B cell (primary cell): ENCODE data around the gene BLOC1S5. TPM values are rescaled to one million over a fixed set of nuclear protein-coding genes. Genes with fewer than 3 reads are reported as not detected.

Experiments used
- ATAC-seq: fragments of 200-7000 bp; cut with Tn5 transposase; one replicate; pipeline ENCODE4 v1.10.0; 2021; ENCODE audit warnings: low read depth, mild to moderate bottlenecking, moderate number of reproducible peaks, moderate library complexity
- CTCF ChIA-PET: fragments of 350-600 bp; sonication (Branson Sonifier 250); formaldehyde crosslinking; loops from one replicate; lab custom pipeline; 2021; ENCODE audit warnings: antibody characterized with exemption, inconsistent platforms; lab: Charles Lee
- POLR2A ChIA-PET: fragments of 350-600 bp; sonication (Branson Sonifier 250); formaldehyde crosslinking; loops from one replicate; lab custom pipeline; 2021; ENCODE audit warnings: antibody characterized with exemption; lab: Charles Lee
- DNase-seq: peaks from one replicate; pipeline ENCODE4 v3.0.0; 2013
- H2AFZ ChIP-seq: 2 replicates; pipeline ENCODE4 v1.6.1; 2012; ENCODE audit warnings: mild to moderate bottlenecking, low read depth, low read length; ENCODE audit not compliant: insufficient read depth, poor library complexity, severe bottlenecking
- H3K27ac ChIP-seq, 2 donors: 1 replicate in 1 of 2; 2 replicates in 1 of 2; pipeline ENCODE4 v1.5.1; 2012 to 2013; ENCODE audit warnings: low read length in 2 of 2, mild to moderate bottlenecking in 2 of 2, moderate library complexity in 1 of 2
- H3K27me3 ChIP-seq, 4 experiments: fragments of 200-600 bp in 1 of 4; sonication (generic) in 1 of 4; replicated peaks in 1 of 4; 1 replicate in 2 of 4; 2 replicates in 2 of 4; pipeline versions ENCODE4 v1.6.1 to v1.7.0; 2013 to 2016; ENCODE audit warnings: low read length in 3 of 4, mild to moderate bottlenecking in 2 of 4, mixed read lengths in 1 of 4, moderate library complexity in 1 of 4; ENCODE audit not compliant: insufficient read depth in 4 of 4, control insufficient read depth in 3 of 4; ENCODE audit errors: control extremely low read depth in 1 of 4
- H3K36me3 ChIP-seq, 2 experiments: replicated peaks in 1 of 2; 1 replicate in 1 of 2; 2 replicates in 1 of 2; pipeline versions ENCODE4 v1.6.1 to v1.7.1; 2013; ENCODE audit warnings: low read length in 1 of 2; ENCODE audit not compliant: insufficient read depth in 2 of 2, control insufficient read depth in 1 of 2; ENCODE audit errors: control extremely low read depth in 1 of 2, extremely low read depth in 1 of 2
- H3K4me1 ChIP-seq, 2 donors: fragments of 200-600 bp in 1 of 2; sonication (generic) in 1 of 2; 1 replicate in 1 of 2; 2 replicates in 1 of 2; pipeline versions ENCODE4 v1.5.1 to v1.6.1; 2013 to 2017; ENCODE audit warnings: low read length in 2 of 2; ENCODE audit not compliant: control insufficient read depth in 2 of 2, insufficient read depth in 2 of 2
- H3K4me2 ChIP-seq: replicated peaks from 2 replicates; pipeline ENCODE3; 2012; ENCODE audit warnings: mild to moderate bottlenecking, low read depth, low read length; ENCODE audit not compliant: poor library complexity, severe bottlenecking
- H3K4me3 ChIP-seq, 5 experiments: fragments of 200-600 bp in 1 of 5; sonication (generic) in 1 of 5; 1 replicate in 3 of 5; 2 replicates in 2 of 5; pipeline versions ENCODE4 v1.5.1 to v1.7.0; 2011 to 2016; ENCODE audit warnings: low read length in 4 of 5, mild to moderate bottlenecking in 4 of 5, low read depth in 2 of 5, control low read depth in 1 of 5, moderate library complexity in 1 of 5; ENCODE audit not compliant: insufficient read depth in 1 of 5; ENCODE audit errors: control extremely low read depth in 1 of 5, extremely low read depth in 1 of 5
- H3K79me2 ChIP-seq: fragments of 200-600 bp; sonication (generic); one replicate; pipeline ENCODE4 v1.6.0; 2016; ENCODE audit warnings: low read length; ENCODE audit not compliant: control insufficient read depth, insufficient read depth
- H3K9ac ChIP-seq: fragments of 200-600 bp; sonication (generic); 2 replicates; pipeline ENCODE4 v1.6.1; 2017; ENCODE audit warnings: mild to moderate bottlenecking, low read length, moderate library complexity
- H3K9me3 ChIP-seq, 3 donors: one replicate each; pipeline versions ENCODE4 v1.6.1 to v1.7.1; 2013; ENCODE audit warnings: low read length in 2 of 3; ENCODE audit not compliant: control insufficient read depth in 2 of 3, insufficient read depth in 1 of 3; ENCODE audit errors: control extremely low read depth in 1 of 3
- H4K20me1 ChIP-seq: 2 replicates; pipeline ENCODE4 v1.6.0; 2012; ENCODE audit warnings: mild to moderate bottlenecking, low read length; ENCODE audit not compliant: insufficient read depth, control insufficient read depth, poor library complexity, severe bottlenecking
- H3K27ac Mint-ChIP-seq: one replicate; pipeline ENCODE4 v1.8.0; 2021; ENCODE audit warnings: mixed read lengths
- H3K27me3 Mint-ChIP-seq: one replicate; pipeline ENCODE4 v1.8.0; 2021; ENCODE audit warnings: mixed read lengths
- H3K4me1 Mint-ChIP-seq: one replicate; pipeline ENCODE4 v1.8.0; 2021; ENCODE audit warnings: mixed read lengths
- H3K4me3 Mint-ChIP-seq: one replicate; pipeline ENCODE4 v1.8.0; 2021; ENCODE audit warnings: mixed read lengths
- H3K9me3 Mint-ChIP-seq: one replicate; pipeline ENCODE4 v1.8.0; 2022; ENCODE audit warnings: mixed read lengths; ENCODE audit not compliant: insufficient read depth
- EZH2 ChIP-seq: IDR thresholded peaks from 2 replicates; pipeline ENCODE4 v1.6.1; 2012; ENCODE audit warnings: borderline replicate concordance, low read depth, mild to moderate bottlenecking, moderate library complexity, low read length; ENCODE audit not compliant: insufficient read depth, poor library complexity, severe bottlenecking
- WGBS: methylation state at CpG from one replicate; pipeline ENCODE4 v1.1.5; 2013; ENCODE audit warnings: missing lambda C conversion rate; ENCODE audit not compliant: insufficient coverage; 5-methylcytosine and 5-hydroxymethylcytosine counted together
- intact Hi-C: fragments of 100-400 bp; cut with micrococcal nuclease; formaldehyde crosslinking; loops from one replicate; pipeline ENCODE4 v1.10.0; 2022
- polyA plus RNA-seq: library from polyadenylated mRNA; depleted of rRNA; stranded (reverse); fragments of >200 nt; gene quantifications from 2 replicates; pipeline ENCODE4 v1.2.3, GENCODE V29; 2012
- total RNA-seq, 2 donors: library from RNA; stranded (reverse); fragments of 120-200 nt in 1 of 2; gene quantifications; 1 replicate in 1 of 2; 2 replicates in 1 of 2; pipeline versions ENCODE4 v1.2.3 to v1.2.4, GENCODE V29; 2013 to 2022
- TF ChIP-seq, protein P1 (sequence below): fragments of 200-600 bp; IDR thresholded peaks from one replicate; pipeline ENCODE4 v1.8.0; 2022; ENCODE audit warnings: antibody characterized with exemption, mild to moderate bottlenecking

Gene BLOC1S5
- total and polyA plus RNA-seq, 2 donors (not counting 1 experiment from before 2014, with no cell fraction given): 5.2 to 18.8 TPM

DNA sequence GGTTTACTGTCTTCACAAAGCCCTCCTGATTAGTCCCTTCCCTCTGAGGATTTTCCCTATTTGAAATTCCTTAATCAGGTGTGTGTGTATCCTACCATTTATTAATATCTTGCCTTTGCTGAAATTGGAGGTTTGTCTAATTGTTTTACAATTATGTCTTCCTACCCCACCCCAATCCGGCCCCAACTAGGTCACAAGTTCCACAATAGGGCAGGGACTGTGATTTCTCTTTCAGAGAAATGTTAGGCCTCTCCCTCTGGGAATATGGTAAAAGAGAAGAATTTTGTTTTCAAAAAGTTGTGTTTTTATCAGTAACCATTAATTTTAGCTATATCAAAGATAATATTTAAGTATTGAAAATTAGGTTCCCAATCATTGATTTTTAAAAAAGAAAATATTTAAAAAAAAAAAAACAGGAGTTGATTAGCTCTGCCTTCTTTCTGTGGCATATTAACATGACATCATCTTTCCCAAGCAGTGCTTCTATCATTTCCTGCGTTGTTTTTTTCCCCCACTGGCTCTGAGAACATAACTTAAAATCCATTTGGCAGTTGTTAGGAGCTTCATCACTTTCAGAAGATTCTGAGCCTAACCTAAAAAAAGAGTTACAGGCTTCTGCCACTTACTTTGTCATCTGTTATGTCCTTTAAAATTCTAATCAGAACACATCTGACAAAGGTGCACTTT, 36.1 kb downstream of the BLOC1S5 start:
- Histone ChIP-seq H3K9ac (no peak overlapping the region), H3K27me3 (no peaks in the 10 kb centered on the region), H3K4me3 (no peak overlapping the region), H3K27ac (no peak overlapping the region), H3K9me3 (no peaks in the 10 kb centered on the region), H2AFZ (no peak overlapping the region), H3K4me2 (no peak overlapping the region), H4K20me1 (peaks cover 26% of the 10 kb centered on the region), H3K79me2 (peaks cover 33% of the 10 kb centered on the region), H3K36me3 (peaks cover 3 to 24% of the 10 kb centered on the region in 2 experiments), H3K4me1 (peaks cover 7 to 8% of the 10 kb centered on the region in 2 donors)
- H3K27me3 Mint-ChIP-seq: no peaks in the 10 kb centered on the region
- no peak for TF ChIP-seq EZH2
- TF ChIP-seq, protein P1, sequence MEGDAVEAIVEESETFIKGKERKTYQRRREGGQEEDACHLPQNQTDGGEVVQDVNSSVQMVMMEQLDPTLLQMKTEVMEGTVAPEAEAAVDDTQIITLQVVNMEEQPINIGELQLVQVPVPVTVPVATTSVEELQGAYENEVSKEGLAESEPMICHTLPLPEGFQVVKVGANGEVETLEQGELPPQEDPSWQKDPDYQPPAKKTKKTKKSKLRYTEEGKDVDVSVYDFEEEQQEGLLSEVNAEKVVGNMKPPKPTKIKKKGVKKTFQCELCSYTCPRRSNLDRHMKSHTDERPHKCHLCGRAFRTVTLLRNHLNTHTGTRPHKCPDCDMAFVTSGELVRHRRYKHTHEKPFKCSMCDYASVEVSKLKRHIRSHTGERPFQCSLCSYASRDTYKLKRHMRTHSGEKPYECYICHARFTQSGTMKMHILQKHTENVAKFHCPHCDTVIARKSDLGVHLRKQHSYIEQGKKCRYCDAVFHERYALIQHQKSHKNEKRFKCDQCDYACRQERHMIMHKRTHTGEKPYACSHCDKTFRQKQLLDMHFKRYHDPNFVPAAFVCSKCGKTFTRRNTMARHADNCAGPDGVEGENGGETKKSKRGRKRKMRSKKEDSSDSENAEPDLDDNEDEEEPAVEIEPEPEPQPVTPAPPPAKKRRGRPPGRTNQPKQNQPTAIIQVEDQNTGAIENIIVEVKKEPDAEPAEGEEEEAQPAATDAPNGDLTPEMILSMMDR: no peak
- CTCF ChIA-PET: no interaction called here
- WGBS: 71% methylated on average over 1 of the region's 2 CpGs
- ATAC-seq (no peak), DNase-seq (no peak)
- peaks cover 6% of the 10 kb centered on the region for H3K9me3 Mint-ChIP-seq
- H3K27ac Mint-ChIP-seq: no peak overlapping the region
- intact Hi-C loops: no loop called here
- H3K4me1 Mint-ChIP-seq: peaks cover 32% of the 10 kb centered on the region
- POLR2A ChIA-PET: no interaction called here
- no peak overlapping the region for H3K4me3 Mint-ChIP-seq

DNA sequence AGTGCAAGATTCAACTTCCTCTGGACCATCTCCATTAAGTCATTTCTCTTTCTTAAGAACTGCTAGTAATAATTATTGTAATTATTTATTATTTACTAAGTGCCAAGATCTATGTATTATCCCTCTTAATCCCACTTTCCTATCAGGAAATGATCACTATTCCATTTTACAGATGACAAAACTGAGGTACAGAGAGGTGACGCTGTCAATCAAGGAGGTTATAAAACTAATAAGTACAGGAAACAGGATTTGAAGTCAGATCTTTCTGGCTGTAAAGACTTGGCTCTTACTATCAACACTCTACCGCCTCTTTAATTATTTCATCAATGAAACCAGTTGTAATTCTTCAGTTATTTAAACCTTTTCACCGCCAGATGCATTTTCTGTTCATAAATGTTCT, 37.4 kb downstream of the BLOC1S5 start:
- ChIA-PET CTCF (no interaction called here), POLR2A (no interaction called here)
- no peaks in the 10 kb centered on the region for H3K27me3 Mint-ChIP-seq
- Histone ChIP-seq H3K4me2 (no peak overlapping the region), H3K27me3 (no peaks in the 10 kb centered on the region), H3K79me2 (peaks cover 31% of the 10 kb centered on the region), H3K9ac (no peak overlapping the region), H3K27ac (no peak overlapping the region), H3K4me3 (no peak overlapping the region), H3K4me1 (peaks cover 7 to 8% of the 10 kb centered on the region in 2 donors), H4K20me1 (peaks cover 26% of the 10 kb centered on the region), H3K9me3 (no peaks in the 10 kb centered on the region), H2AFZ (no peak overlapping the region), H3K36me3 (peaks cover 3 to 24% of the 10 kb centered on the region in 2 experiments)
- no peak for TF ChIP-seq EZH2
- TF ChIP-seq, protein P1: no peak
- no CpG with 5 or more reads among the region's 3 CpGs for WGBS
- ATAC-seq (no peak), DNase-seq (no peak)
- no peak overlapping the region for H3K27ac Mint-ChIP-seq
- intact Hi-C loops: no loop called here
- peaks cover under 1% of the 10 kb centered on the region for H3K9me3 Mint-ChIP-seq
- peaks cover 23% of the 10 kb centered on the region for H3K4me1 Mint-ChIP-seq
- H3K4me3 Mint-ChIP-seq: no peak overlapping the region
